HG02840 (cell line): ENCODE measurements around the gene DGCR8.
"Not testable (repeated sequence)": the region's sequence is repeated elsewhere in the genome, so short reads cannot be mapped to it uniquely, and the experiment has no call there.

Experiments used
- ATAC-seq: cut with Tn5 transposase; IDR thresholded peaks from one replicate; pipeline ENCODE4 v1.9.1; 2021; ENCODE audit warnings: mild to moderate bottlenecking, moderate library complexity, moderate number of reproducible peaks; ENCODE audit not compliant: unreplicated experiment, low FRiP score

The DGCR8 gene

GRCh38 chr22:20147237-20147988, 67.4 kb downstream of the DGCR8 start:
- ATAC-seq, result no peak

GRCh38 chr22:20148414-20148813, 68.4 kb downstream of the DGCR8 start:
- ATAC-seq, result no peak

- ATAC-seq, result no peak
These were observed 69.5 kb downstream of the DGCR8 start for GRCh38 chr22:20149257-20150250.

- ATAC-seq, result no peak
These were observed 70.6 kb downstream of the DGCR8 start, which contains the start of gene CCDC188 for GRCh38 chr22:20150381-20151275. Gene CCDC188, minus strand, starts transcription at chr22:20151055. Its CDS starts 69 bp downstream, at chr22:20150986.

GRCh38 chr22:20151276-20151588, 71.2 kb downstream of the DGCR8 start:
- no peak for ATAC-seq

- ATAC-seq, result no peak
These were observed 72.4 kb downstream of the DGCR8 start for GRCh38 chr22:20152464-20152890.

- no peak for ATAC-seq
These were observed 73.9 kb downstream of the DGCR8 start for GRCh38 chr22:20153945-20154344.

- no peak for ATAC-seq
These were observed 74.7 kb downstream of the DGCR8 start for GRCh38 chr22:20154602-20155187.

GRCh38 chr22:20155330-20156041, 75.4 kb downstream of the DGCR8 start:
- no peak for ATAC-seq

- ATAC-seq, result no peak
These were observed 76.0 kb downstream of the DGCR8 start for GRCh38 chr22:20156042-20156389.

GRCh38 chr22:20156611-20157429, 76.8 kb downstream of the DGCR8 start:
- no peak for ATAC-seq

GRCh38 chr22:20157430-20158183, 77.6 kb downstream of the DGCR8 start:
- no peak for ATAC-seq

- no peak for ATAC-seq
These were observed 78.5 kb downstream of the DGCR8 start for GRCh38 chr22:20158391-20159036.

GRCh38 chr22:20159076-20159475, 79.0 kb downstream of the DGCR8 start:
- no peak for ATAC-seq

GRCh38 chr22:20159531-20159930, 79.5 kb downstream of the DGCR8 start:
- ATAC-seq, result not testable (repeated sequence)

GRCh38 chr22:20160041-20160440, 80.0 kb downstream of the DGCR8 start:
- ATAC-seq, result no peak
